Astrocyte of the spinal cord (primary cell): ENCODE measurements around the gene AKR1C1.
"Not testable (repeated sequence)": the region's sequence is repeated elsewhere in the genome, so short reads cannot be mapped to it uniquely, and the experiment has no call there.

Source experiments
- DNase-seq: peaks from one replicate; pipeline ENCODE4 v3.0.0; 2011; ENCODE audit warnings: low read depth, low spot score
- H3K4me3 ChIP-seq: 2 replicates; pipeline ENCODE4 v1.5.1; 2011; ENCODE audit warnings: low read depth, mild to moderate bottlenecking, low read length, moderate library complexity
- in situ Hi-C: cut with HindIII; loops from 2 replicates; pipeline ENCODE4 v1.10.0; 2017; ENCODE audit warnings: low sequenced_read_pairs
- TF ChIP-seq, protein P1 (sequence below): IDR thresholded peaks from 2 replicates; pipeline ENCODE4 v1.5.1; 2012; ENCODE audit warnings: low read depth, mild to moderate bottlenecking, low read length, inconsistent platforms

AKR1C1 gene

GRCh38 chr10:4943821-4944220 is 19.4 kb upstream of the AKR1C1 start:
- no peak for DNase-seq
- TF ChIP-seq, protein P1, sequence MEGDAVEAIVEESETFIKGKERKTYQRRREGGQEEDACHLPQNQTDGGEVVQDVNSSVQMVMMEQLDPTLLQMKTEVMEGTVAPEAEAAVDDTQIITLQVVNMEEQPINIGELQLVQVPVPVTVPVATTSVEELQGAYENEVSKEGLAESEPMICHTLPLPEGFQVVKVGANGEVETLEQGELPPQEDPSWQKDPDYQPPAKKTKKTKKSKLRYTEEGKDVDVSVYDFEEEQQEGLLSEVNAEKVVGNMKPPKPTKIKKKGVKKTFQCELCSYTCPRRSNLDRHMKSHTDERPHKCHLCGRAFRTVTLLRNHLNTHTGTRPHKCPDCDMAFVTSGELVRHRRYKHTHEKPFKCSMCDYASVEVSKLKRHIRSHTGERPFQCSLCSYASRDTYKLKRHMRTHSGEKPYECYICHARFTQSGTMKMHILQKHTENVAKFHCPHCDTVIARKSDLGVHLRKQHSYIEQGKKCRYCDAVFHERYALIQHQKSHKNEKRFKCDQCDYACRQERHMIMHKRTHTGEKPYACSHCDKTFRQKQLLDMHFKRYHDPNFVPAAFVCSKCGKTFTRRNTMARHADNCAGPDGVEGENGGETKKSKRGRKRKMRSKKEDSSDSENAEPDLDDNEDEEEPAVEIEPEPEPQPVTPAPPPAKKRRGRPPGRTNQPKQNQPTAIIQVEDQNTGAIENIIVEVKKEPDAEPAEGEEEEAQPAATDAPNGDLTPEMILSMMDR = no peak
- no peak overlapping the region for H3K4me3 ChIP-seq
- in situ Hi-C loops = no loop called here

DNA sequence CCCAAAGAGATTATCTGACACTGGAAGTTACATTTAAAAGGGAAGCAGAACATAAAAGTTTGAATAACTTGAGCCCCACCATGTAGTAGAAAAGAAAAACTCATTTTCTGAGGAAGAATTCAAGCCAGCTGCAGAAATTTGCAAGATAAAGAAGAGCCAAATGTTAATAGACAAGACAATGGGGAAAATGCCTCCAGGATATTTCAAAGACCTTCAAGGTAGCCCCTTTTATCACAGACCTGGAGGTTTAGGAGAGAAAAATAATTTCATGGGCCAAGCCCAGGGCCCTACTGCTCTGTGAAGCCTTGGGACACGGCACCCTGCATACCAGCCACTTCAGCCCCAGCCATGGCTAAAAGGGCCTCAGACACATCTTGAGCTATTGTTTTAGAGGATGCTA is 18.4 kb upstream of the AKR1C1 start:
- H3K4me3 ChIP-seq = no peak overlapping the region
- in situ Hi-C loops = no loop called here
- TF ChIP-seq, protein P1 = no peak
- no peak for DNase-seq

GRCh38 chr10:4945766-4946717 is 17.2 kb upstream of the AKR1C1 start:
- H3K4me3 ChIP-seq = no peak overlapping the region
- TF ChIP-seq, protein P1 = no peak
- in situ Hi-C loops = no loop called here
- DNase-seq = no peak

DNA sequence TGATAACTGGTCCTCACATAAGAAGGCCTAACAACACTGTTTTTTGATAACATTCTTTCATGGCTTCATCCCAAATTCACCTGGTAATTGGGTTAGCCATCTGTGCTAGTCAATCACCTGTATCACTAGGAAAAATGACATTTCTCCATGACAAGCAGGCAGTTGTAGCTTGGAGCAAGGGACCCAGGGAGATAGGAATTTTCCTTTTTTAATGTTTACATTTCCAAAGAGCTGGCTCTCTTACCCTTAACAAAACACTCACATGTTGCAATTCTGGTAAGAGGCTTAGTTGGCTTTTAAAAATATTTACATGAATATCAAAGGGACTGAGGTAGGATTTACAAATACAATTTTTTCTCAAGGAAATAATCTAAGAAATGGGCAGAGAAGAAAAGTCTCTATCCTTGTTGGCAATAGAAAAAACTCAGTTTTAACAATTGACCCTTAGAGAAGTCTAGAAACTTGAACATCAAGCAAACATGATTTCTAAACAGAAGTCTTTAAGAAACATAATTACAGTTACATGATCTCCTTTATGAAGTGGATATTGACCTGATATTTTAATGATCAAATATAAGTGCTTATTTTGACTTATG is 16.1 kb upstream of the AKR1C1 start:
- in situ Hi-C loops = no loop called here
- TF ChIP-seq, protein P1 = no peak
- H3K4me3 ChIP-seq = no peak overlapping the region

DNA sequence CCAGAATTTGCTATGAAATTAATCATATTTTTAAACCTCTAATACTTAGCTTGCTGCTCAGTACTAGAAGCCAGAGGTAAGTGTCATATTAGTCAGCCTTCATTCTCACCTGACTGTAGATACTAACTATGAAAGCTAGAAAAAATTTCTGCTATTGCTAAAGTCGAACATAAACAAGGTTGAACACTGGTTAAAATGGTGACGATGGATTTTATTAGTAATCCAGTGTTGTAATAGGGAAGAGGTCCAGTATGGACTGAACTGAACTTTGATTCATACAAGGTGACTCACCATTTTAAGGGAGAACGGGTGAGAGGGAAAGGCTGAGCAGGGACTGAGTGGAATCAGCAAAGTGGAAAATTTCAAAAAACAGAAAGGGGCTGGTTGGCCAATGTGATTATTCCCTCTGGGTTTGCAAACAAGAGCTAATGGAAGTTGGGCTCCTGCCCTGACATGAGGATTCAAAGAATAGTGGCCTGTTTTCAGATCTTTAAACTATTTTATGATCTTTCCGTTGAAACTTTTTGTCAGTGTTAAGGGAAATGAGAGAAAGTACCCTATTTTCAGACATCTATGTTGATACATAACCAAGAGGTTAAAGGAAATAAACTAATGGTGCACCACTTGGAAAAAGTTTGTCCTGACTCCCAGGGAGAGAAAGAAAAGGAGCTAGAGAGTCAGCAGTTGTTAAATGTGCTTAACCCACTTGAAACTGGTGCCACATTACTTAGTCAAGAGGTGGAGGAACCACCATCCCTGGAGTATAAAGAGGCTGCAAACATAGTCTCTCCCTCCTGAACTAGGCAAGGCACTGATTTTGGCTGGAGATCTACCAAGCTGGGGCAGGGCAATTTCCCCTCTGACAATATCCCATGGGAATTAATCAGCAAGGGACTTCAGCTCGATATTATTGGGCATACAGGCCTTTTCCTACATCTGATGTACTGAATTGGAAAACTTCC is 15.3 kb upstream of the AKR1C1 start:
- peak; percentile 84 for DNase-seq
- H3K4me3 ChIP-seq = no peak overlapping the region
- TF ChIP-seq, protein P1 = no peak
- in situ Hi-C loops = no loop called here

More for the DNA sequence above, 16.1 kb upstream of the AKR1C1 start:
- peak; percentile 30 for DNase-seq

DNA sequence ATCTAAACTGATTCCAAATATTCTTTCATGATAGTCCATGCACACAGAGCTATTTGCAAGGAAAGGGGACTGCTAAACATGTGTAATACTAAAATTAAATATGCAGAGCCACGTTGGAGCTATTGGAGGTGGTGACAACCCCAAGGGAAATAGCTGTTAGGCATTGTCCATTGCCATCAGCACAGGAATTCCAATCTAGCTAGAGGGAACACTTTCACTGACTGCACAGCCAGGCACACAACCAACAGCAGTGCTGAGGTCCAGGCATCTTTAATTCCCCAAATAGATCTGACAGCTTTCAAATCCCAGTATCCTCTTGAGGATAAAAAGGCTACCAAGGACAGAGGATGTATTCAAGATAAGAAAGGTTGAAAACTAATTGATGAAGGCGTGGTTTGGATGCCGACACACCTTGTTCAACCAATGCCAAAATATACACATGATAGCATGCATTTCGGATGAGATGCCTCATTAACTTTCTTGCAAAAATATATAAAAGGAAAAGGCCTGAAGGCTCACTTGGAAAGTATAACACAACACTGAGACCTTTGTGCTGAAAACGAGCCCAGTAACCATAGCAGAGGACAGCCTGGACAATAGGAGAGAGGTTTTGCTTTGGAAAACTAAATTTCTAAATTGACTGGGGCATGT is 11.6 kb upstream of the AKR1C1 start:
- H3K4me3 ChIP-seq, in situ Hi-C loops, DNase-seq: not testable (repeated sequence)
